Bronchial epithelial cell (primary cell): ENCODE data around the gene USP49. TPM values are rescaled to one million over a fixed set of nuclear protein-coding genes. Genes with fewer than 3 reads are reported as not detected.
"Not testable (repeated sequence)": the region's sequence is repeated elsewhere in the genome, so short reads cannot be mapped to it uniquely, and the experiment has no call there.

Experiments
- DNase-seq: peaks from one replicate; pipeline ENCODE4 v3.0.0-alpha.2; 2010; ENCODE audit warnings: low read depth
- FAIRE-seq: peaks from 2 replicates; lab custom pipeline; 2011; peaks lifted over from hg19 to GRCh38; lab: Jason Lieb, UNC
- H3K27me3 ChIP-seq: 2 replicates; pipeline ENCODE4 v1.5.1; 2011; ENCODE audit warnings: low read length; ENCODE audit not compliant: control insufficient read depth, insufficient read depth
- H3K36me3 ChIP-seq: 2 replicates; pipeline ENCODE4 v1.5.1; 2011; ENCODE audit warnings: low read length; ENCODE audit not compliant: control insufficient read depth, insufficient read depth
- H3K4me3 ChIP-seq: 2 replicates; pipeline ENCODE4 v1.5.1; 2011; ENCODE audit warnings: mild to moderate bottlenecking, low read depth, low read length, control low read depth
- CTCF ChIP-seq: IDR thresholded peaks from 2 replicates; pipeline ENCODE4 v1.5.1; 2011; ENCODE audit warnings: mild to moderate bottlenecking, moderate library complexity, low read length, control low read depth, inconsistent platforms; ENCODE audit not compliant: insufficient read depth, severe bottlenecking
- total RNA-seq: library from RNA; depleted of rRNA; stranded (reverse); fragments of >200 nt; gene quantifications from 2 replicates; pipeline ENCODE4 v1.2.1, GENCODE V29; 2014

USP49 gene
- total RNA-seq, 1 donor from 2014 or later = 1.6 TPM

DNA sequence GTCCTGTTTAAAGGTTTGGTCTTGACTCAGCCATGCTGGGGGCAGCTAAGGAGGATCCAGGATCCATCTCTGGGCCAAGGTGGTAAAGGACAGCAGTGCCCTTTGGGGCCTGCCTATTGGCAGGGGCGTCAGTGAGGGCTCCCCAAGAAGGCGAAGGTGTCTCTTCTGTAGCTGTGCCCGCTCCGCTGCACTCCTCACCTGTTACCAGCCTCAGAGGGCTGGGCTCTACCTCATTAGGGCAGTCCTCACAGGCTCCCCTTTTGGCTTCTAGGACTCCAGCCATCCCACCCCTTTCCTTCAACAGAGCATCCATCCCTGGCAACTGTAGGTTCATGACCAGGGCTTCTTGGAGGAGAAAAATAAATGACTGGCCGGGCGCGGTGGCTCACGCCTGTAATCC is 125.8 kb downstream of the USP49 start:
- H3K27me3 ChIP-seq = no peaks in the 10 kb centered on the region
- no peak for FAIRE-seq
- H3K36me3 ChIP-seq = peaks cover 7% of the 10 kb centered on the region
- no peak for DNase-seq
- no peak for TF ChIP-seq CTCF
- no peak overlapping the region for H3K4me3 ChIP-seq

DNA sequence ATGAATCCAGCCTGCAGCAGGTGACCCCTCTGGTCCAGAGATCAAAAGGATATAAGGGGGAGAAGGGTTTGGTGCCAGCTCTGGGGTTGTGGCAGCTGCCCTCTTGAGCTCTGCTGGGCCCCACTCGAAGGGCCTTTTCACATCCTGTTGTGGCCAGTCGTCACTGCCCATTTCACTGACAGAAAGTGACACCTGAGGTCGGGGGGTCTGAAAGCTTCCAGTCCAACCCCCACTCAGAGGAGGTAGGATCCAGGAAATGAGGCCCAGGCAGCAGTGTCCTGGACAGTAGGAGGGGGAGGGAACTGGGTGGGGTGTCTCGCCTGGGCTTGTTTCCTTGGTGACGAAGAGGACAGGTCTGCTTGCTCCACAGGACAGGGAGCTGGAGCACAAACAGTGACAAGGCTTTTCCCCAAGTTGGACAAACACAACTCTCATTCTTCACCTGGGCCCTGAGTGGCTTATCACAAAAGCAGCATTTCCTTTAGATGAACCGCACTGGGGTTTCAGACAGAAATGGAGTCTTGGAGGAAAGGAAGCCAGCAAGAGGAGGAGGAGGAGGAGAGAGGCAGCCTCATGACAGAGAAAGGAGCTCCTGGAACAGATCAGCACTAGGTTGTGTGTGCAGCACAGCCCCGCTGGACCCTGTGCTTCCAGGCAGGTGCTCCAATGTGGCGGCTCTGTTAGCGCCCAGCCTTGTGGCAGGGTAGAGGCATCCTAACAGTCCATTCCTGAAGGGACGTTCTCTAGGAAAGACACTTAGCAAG is 126.4 kb downstream of the USP49 start:
- H3K27me3 ChIP-seq = no peaks in the 10 kb centered on the region
- H3K4me3 ChIP-seq = no peak overlapping the region
- H3K36me3 ChIP-seq = peaks cover 7% of the 10 kb centered on the region
- no peak for TF ChIP-seq CTCF
- DNase-seq (peak; percentile 54), FAIRE-seq (no peak)

GRCh38 chr6:41767112-41767833 is 127.9 kb downstream of the USP49 start:
- no peak for TF ChIP-seq CTCF
- Histone ChIP-seq H3K36me3 (peaks cover 7% of the 10 kb centered on the region), H3K4me3 (no peak overlapping the region), H3K27me3 (no peaks in the 10 kb centered on the region)
- peak; percentile 87 for DNase-seq
- FAIRE-seq = no peak

DNA sequence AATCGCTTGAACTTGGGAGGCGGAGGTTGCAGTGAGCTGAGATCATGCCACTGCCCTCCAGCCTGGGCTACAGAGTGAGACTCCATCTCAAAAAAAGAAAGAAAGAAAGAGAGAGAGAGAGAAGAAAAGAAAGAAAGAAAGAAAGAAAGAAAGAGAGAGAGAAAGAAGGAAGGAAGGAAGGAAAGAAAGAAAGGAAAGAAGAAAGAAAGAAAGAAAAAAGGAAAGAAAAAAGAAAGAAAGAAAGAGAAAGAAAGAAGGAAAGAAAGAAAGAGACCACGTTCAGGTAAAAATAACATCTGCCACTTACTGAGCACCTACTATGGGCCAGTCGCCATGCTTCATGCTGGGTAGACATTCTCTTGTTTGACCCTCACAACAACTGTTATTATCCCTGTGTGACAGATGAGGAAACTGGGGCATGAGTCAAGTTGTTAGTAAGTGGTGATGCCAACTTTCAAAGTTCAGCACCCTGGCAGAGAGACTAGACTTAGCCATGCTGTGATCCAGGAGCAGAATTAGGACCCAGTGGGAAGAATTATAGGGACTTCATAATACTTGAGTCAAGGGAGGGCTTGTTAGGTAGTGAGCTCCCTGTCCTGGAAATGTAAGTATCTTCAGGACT is 129.0 kb downstream of the USP49 start:
- not testable (repeated sequence) for H3K4me3 ChIP-seq, H3K27me3 ChIP-seq, H3K36me3 ChIP-seq, FAIRE-seq
- DNase-seq = peak; percentile 54

DNA sequence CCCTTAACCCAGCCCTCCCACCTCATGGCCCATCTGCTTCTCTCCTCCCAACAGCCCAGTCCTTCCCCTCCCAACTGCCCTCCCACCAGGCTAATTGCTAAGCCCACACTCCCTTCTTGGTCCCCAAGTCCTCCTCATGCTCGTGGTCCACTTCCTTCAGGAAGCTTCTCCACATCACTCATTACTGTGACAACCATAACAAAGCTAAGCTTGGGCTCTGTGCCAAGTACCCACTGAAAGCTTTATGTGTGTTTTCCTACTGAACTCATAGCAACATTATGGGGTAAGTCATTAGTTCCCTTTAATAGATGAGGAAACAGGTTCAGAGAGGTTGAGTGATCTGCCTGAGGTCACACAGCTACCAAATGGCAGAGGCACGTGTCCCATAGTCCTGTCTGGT is 131.7 kb downstream of the USP49 start:
- no peak for DNase-seq
- H3K4me3 ChIP-seq = no peak overlapping the region
- no peaks in the 10 kb centered on the region for H3K27me3 ChIP-seq
- no peak for FAIRE-seq
- TF ChIP-seq CTCF = no peak
- no peaks in the 10 kb centered on the region for H3K36me3 ChIP-seq

- no peaks in the 10 kb centered on the region for H3K27me3 ChIP-seq
- DNase-seq (no peak), FAIRE-seq (no peak)
- H3K4me3 ChIP-seq = no peak overlapping the region
- no peaks in the 10 kb centered on the region for H3K36me3 ChIP-seq
- no peak for TF ChIP-seq CTCF
These were observed 135.1 kb downstream of the USP49 start for GRCh38 chr6:41759905-41760579.
